GM19467 (cell line): ENCODE data around the gene LRTM2.

ENCODE experiments used
- ATAC-seq: cut with Tn5 transposase; IDR thresholded peaks from one replicate; pipeline ENCODE4 v1.9.1; 2021; ENCODE audit warnings: mild to moderate bottlenecking, moderate library complexity; ENCODE audit not compliant: unreplicated experiment

LRTM2 gene

DNA sequence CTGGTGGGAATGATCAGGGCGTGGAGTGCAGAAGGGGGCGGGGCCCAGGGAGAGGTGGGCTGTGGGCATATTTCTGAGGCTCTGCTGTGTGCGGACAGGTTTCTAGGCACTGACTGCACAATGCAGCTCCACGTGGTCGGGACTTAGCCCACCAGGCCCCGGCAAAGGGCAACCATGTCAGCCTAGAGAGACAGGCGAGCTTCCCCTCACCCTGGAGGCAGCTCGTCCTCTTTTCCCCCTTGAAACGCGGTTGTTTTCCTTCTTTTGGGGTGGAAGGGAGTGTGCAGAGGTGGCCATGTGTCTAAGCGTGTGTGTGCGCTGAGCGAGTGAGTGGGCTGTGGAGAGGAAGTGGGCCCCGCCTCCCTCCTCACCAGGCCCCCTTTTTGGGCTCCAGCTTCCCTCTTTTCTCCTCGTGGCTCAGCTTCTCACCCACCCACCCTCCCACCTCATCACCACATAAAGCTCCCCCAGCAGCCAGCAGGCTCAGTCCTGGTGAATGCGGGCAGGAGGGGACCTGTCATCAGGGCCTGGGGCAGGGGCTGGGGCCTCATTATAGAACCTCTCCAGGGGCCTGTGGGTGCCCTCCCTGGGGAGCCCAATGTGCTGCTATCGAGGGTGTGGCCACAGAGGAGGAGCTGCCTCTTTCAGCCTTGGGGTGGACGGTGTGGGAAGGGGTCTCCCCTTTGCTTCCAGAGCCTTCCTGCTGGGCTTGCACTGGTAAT is 22.0 kb downstream of the LRTM2 start:
- ATAC-seq: no peak

DNA sequence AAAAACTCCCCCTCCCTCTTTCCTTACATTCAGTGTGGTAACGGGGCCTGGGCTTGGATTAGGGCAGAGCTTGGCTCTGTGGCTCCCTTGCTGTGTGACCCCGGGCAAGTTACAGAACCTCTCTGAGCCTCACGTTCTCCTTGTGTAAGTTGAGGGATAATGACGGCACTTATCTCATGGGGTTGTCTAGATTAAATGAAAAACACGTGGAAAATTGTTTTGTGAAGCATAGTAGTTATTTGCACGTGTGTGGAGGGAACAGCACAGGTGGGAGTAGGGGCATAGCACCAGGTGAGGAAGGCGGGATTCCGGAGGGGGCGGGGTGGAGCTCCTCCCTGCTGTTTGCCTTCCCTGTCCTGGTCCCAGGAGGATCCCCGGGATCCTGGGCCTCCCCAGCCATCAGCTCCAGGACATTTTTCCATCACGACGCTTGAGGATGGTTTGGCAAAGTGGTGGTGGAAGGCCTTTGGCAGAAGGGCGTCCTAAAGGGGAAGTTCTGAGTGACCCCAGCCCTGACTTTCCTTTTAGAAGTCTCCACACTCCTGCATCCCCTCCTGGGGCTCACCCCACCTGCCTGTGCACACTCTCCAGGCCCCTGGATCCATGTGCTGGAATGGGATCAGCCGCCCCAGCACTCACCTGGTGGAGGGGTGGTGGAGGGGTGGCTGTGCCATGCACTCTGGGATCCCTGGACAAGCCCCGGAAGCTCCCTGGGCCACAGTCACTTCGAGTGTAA is 22.7 kb downstream of the LRTM2 start:
- no peak for ATAC-seq

DNA sequence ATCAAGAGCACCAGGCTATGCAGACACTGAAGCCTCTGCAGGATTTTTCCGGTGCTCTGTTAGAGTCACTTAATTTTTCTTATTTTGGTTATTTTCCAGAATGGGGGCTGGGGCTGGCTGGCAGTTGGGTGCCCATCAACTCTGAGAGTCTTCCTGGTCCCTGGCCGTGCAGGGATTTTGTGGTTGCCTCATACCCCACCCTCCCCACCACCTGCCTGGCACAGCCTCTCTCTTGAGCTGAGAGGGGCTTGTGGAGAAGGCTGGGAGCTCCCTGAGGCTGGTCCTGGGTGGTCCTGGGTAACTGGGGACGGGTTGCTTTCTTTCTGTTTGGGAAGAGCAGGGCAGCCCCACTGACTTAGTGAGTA is 23.3 kb downstream of the LRTM2 start:
- no peak for ATAC-seq

DNA sequence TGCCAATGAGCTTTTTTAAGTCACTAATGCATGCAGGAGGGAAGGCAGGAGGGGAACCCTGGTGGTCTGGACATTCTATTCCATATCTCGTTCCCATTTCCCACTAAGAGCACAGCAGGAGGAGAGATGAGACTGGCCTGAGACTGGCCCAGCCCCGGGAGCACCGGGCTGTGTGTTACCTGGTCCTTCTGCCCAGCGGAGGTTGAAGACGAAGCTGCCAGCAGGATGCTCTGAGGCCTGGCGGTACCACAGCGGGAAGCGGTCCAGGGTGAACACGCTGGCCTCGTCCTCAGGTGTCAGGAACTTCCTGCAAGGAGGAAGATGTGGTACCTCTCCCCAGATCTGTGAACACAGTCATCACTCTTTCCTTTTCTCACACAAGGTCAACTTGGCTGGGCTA is 23.9 kb downstream of the LRTM2 start:
- ATAC-seq: no peak

DNA sequence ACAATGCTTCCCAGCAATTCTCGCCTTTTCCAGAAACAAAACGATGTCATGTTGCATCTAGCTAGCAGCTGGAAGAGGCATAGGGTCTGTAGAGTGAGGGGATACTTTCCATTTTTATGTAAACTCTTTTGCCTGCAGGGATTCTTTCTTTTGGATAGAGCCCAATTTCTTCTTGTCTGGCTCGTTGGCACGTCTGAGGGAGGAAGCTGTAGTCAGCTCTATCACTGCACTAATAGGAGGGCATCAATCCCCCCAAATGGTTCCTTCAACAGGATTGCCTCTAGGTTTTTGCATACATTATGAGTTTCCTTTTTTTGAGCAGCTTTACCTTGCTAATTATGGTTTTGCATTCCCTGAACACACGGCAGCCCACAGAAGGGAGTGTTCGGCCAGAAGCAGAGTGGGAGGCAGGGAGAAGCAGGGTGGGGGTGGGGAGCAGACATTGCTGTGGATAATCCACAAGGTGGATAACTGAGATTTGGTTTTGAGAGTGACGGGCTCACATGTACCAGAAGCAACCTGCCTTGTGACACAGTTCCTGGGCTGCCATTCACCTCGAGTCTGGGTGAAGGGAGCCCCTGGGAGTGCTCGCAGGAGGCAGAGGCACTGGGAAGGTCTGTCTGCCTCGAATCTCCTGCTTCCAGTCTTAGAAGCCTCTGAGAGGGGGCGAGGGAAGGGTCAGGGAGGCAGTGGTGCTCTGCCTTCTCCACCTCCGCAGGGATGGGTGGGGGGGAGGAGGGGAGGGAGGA is 24.5 kb downstream of the LRTM2 start:
- ATAC-seq: no peak

DNA sequence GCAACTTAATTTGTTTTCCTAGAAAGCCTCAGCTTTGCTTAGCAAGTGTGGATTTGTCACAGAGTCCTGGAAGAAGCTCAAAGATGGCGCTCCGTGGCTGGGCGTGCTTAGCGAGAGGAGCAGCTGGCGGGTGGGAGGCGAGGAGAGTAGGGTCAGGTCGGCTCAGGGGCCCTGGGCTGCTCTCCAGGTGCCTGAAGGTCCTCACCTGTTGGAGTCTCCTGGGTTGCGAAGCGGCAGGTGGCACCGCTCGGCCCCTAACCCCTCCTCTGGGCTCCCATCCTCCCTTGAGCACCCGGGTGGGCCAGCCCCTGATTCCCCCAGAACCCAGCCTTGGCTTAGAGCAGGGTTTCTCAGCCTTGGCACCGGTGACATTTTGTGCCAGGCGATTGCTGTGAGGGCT is 25.1 kb downstream of the LRTM2 start:
- no peak for ATAC-seq

DNA sequence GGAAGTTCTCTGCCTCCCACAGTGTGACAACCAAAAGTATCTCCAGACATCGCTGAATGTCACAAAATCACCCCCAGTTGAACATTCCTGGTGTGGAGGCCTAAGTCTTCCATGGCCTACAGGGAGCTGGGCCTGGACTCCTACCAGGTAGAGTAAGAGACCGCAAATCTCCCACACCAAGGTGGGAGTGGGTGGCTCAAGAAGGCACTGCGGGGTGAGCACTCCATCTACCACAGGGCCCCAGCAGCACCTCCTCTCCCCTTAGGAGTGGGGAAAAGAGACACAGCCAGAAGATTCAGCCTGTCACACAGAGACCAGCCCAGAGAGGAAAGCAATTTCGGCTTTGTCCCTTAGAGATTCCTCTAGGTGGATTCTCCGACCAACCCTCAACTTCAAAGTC is 25.5 kb downstream of the LRTM2 start:
- ATAC-seq: no peak

DNA sequence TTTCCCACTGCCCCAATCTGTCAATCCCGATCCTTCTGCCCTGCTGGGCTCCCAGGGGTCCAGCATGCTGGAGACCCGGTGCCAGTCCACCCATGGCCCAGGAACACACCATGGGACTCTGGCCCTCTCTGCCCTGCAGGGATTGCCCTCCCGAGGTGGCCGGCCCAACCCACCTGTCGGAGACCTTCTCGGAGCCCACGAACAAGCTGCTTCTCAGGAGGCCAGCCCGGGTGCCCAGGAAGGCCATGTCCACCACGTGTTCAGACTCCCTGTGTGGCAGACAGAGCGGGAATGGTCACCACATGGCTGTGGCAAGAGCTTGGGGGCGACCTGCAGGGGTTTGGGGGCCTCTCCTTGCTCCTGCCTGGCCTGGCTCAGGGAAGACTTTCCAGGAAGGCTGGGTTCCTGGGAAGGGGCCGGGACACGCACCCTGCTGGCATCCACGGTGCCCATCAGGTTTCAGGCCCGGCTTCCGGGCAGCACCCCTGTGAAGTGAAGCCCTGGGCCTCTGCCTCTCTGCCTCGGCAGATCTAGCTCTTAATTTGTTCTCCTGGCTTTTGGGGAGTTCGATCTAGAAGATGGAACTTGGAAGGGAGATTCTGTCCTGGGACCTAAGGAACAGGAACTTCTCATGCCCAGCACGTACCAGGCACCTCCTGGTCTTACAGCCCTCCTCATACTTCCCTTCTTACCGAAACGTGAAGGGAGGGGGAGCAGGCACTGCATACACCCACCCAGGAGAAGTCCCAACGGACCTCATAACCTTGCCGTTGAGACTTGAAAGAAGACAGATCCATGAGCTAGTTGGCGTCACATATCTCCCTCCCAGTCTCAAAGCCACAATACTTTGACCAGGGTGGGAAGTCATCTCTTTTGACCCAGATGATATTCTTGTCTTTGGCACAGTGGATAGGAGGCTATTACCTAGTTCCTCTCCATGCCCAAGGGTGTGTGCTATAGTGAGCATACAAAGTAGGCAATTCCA is 26.3 kb downstream of the LRTM2 start:
- no peak for ATAC-seq

DNA sequence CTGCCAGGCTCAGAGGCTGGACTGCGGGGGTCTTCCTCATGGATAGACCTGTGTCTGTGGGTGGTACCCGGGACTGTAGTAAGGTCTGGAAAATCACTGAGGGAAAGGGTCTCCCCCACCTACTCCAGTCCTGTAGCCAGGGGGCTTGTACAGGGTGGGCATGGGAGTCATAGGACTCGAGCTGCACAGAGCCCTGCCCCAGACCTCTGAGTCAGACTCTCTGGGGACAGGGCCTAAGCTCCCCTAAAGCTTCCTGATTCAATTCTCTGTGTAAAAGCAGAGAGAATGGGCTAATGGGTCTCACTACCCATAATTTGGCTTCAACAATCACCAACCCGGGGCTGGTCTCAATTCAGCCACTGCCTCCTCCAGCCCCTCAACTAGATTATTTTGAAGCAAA is 27.0 kb downstream of the LRTM2 start:
- no peak for ATAC-seq

DNA sequence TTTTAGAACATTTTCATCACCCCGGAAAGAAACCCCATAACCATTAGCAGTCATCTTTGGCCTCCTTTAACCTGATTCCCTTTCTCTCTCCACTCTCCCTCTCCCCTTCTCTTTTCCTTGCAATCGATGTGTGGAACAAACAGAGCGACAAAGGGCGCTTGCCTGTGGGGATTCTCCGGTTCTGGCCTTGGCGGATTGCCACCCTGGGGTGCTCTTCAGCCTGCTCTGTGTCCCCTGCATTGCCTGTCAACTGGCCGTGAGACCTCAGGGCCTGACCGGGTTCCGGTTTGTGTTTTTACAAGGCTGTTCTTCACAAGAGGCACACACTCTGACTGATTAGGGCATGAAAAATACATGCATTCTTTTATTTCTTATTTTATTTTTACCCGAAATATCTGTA is 27.8 kb downstream of the LRTM2 start:
- ATAC-seq: no peak

DNA sequence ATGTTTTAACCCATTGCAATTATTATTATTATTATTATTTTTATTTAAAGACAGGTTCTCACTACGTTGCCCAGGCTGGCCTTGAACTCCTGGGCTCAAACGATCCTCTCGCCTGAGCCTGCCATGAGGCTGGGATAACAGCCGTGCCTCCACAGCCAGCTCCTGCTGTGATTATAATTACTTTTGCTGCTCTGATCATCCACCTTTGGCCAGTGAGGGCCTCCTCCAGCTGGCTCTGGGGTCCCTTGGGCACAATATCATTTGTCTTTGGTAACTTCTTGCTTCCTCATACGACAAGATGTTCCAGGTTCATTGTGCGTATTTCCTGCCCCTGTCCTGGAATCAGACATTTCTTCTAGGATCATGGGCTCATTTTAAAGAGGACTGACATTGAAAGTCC is 28.4 kb downstream of the LRTM2 start:
- no peak for ATAC-seq

DNA sequence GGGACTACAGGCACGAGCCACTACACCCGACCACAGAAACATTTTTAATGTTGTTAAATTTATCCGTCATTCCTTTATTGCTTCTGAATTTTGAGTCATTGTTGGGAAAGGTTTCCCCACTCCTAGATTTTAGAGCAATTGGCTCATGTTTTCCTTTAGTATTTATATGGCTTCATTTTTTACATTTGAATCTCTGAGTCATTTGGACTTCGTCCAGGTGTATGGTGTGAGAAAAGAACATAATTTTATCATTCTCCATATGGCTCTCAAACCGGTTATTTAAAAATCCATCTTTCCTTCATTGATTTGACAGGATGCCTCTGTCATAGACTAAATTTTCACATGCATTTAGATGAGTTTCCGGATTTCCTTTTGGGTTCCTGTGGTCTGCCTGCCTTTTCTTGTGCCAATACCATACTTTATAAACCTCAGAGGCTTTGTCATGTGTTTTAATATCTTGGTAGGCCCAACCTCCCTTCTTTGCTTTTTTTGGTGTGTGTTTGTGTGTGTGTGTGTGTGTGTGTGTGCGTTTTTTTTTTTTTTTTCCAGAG is 30.9 kb downstream of the LRTM2 start:
- no peak for ATAC-seq

DNA sequence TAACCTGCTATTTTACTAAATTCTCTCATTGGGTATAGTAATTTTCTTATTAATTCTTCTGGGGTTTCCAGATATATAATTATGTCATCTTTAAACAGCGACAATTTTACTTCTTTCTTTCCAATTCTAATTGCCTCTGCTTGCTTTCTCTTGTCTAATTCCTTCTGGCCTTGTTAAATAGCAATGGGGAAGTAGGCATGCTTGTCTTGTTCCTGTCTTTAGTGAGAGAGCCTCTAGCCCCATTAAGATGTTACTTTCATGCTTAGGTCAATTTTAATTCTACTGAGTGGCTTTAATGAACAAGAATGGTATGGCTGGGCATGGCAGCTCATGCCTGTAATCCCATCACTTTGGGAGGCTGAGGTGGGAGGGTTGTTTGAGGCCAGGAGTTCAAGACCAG is 31.7 kb downstream of the LRTM2 start:
- no peak for ATAC-seq

DNA sequence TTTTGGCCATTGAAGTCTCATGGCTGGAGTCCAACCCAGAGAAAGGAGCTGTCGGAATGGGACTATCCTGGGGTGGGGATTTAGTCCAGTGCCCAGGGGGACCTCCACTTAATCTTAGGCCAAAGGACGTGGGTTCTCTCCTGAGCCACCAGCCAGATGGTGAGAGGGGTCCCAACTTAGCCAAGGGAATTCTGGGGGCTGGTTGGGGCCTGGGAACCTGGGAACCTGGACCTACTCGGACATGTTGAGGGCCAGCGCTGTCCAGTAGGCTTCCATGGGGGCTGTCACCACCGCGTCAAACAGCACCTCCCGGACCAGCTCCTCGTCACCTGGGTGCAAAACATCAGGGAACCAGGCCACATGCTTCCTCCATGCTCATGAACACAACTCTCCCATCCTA is 33.4 kb downstream of the LRTM2 start:
- ATAC-seq: no peak

DNA sequence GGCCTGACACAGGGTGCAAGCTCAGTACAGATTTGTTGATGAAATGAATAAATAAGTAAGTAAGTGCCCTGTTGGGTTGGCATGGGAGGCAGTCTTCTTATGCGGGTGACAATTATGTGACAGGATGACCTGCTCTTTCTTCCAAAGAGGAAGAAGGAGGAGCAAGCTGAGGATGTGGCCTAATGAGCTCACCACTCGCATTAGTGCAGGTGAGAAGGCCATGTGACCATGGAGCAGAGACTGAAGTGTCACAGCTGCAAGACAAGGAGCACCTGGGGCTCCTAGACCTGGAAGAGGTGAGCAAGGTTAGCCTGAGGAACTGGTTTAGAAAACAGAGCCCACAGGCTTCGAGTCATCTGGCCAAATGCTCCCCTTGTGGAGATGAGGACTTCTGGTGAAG is 34.9 kb downstream of the LRTM2 start:
- ATAC-seq: no peak

DNA sequence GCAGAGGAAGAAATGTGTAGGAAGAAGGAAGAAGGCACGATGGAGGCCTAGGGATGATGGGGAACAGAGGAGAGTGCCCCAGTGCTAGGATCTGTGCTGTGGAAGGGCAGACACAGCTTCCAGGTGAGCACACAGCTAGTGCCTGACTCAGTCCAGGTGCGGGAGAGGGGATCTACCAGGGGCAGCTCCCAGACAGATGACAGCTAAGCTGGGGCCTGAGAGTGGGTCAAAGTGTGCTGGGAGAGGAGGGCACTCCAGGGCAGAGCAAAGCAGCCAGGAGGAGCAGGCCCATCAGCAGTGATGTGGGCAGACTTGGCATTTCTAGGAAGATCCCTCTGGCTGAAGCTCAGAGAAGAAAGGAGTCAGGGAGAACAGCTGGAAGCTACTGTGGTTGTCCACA is 36.7 kb downstream of the LRTM2 start:
- no peak for ATAC-seq

DNA sequence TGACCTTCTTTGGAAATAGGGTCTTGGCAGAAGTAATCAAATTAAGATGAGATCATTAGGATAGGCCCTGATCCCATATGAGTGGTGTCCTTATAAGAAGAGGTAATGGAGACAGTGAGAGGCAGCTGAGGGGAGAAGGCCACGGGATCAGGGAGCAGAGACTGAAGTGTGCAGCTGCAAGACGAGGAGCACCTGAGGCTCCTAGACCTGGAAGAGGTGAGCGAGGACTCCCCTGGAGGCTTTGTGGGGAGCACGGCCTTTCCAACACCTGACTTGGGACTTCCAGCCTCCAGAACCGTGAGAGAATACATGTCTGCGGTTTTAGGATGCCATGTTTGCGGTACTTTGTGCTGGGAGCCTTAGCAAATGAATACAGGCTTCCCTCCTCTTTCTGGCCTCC is 37.5 kb downstream of the LRTM2 start:
- ATAC-seq: no peak

DNA sequence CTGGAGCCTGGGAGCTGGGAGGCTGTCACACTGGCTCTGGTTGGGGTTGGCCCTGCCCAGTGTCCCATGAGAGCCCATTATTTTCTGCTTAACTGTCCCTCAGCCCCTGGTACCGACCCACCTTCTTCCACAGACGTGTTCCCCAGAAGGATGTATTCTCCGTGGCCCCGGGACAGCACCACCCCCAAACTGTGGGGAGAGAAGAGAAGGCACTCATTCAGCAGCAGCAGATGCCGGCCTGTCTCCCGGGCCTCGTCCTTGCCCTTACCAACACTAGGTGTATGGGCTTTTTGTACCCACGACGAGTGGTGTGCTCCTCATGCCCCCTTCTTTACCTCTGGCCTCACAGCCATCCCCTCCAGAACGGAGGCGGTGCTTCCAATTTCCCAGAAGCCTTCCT is 38.1 kb downstream of the LRTM2 start:
- no peak for ATAC-seq

DNA sequence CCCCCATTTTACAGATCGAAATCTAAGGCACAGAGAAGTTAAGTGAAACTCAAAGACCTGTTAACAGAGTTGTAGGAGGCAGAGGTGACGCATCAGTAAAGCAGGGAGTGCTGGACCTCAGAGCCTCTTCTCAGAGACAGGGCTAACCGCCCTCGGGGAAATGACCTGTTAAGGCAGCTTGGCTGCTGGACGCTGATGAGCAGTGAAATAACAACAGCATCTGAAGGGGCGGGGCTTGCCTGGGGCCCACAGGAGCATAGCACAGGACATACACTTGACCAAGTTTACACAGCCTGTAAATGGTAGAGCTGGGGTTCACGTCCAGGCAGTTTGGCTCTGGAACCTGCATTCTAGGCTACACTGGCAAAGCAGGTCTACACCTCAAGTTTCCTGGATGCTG is 39.3 kb downstream of the LRTM2 start:
- no peak for ATAC-seq

DNA sequence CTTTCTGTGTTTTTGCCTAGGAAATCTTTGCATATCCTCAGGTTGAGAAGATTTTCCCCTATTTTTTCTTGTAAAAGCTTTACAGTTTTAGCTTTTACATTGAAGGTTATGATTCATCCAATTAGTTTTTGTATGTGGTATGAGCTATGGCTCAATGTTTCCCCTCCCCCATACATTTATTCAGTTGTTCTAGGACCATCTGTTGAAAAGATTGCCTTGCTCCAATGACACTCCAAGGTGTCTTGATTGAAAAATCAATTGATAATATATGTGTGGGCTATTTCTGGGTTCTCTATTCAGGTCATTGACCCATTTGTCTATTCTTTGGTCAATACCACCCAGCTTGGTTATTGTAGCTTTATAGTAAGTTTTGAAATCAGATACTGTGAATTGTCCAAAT is 42.6 kb downstream of the LRTM2 start:
- no peak for ATAC-seq

DNA sequence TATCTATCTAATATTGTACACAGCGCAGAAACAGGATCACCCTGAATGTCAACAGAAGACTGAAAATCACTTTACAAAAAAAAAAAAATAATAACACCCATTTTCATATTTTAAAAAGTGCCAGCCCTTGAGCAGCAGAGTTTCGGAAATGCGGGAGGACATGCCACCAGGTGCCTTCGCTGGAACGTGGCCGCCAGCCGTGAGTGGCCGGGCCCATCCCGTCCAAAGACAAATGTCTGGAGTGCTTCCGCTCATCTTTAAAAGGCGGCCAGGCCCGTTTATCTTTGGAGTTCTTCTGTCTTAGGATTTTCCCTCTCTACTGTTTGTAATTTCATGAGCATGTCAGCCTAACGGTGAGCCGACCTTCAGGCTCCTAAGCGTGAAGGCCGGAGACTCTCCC is 43.5 kb downstream of the LRTM2 start:
- no peak for ATAC-seq
